HFFc6 (cell line): ENCODE data around the gene EVC. TPM values are rescaled to one million over a fixed set of nuclear protein-coding genes. Genes with fewer than 3 reads are reported as not detected.

Experiments used
- DNase-seq: peaks from one replicate; pipeline ENCODE4 v3.0.0-alpha.2; 2018
- H3K27ac Mint-ChIP-seq: 2 replicates; pipeline ENCODE4 v1.8.0; 2020; ENCODE audit warnings: mild to moderate bottlenecking, mixed read lengths
- H3K27me3 Mint-ChIP-seq: 2 replicates; pipeline ENCODE4 v1.8.0; 2021; ENCODE audit warnings: mild to moderate bottlenecking, moderate library complexity, mixed read lengths; ENCODE audit not compliant: insufficient read depth
- H3K36me3 Mint-ChIP-seq: 2 replicates; pipeline ENCODE4 v1.8.0; 2021; ENCODE audit warnings: low read depth, mixed read lengths
- H3K4me1 Mint-ChIP-seq: 2 replicates; pipeline ENCODE4 v1.8.0; 2020; ENCODE audit warnings: low read depth, mixed read lengths
- H3K4me3 Mint-ChIP-seq: 2 replicates; pipeline ENCODE4 v1.8.0; 2020; ENCODE audit warnings: mild to moderate bottlenecking, moderate library complexity, mixed read lengths
- H3K9me3 Mint-ChIP-seq: 2 replicates; pipeline ENCODE4 v1.8.0; 2020; ENCODE audit warnings: mild to moderate bottlenecking, mixed read lengths
- total RNA-seq, 6 experiments: library from RNA; stranded (reverse); fragmentation: NEBNext Ultra II Directional; extraction: Animal tissue kit (Norgen Biotek cat#: 25700); gene quantifications; 2 replicates in 1 of 6; 3 replicates in 5 of 6; pipeline ENCODE4 v1.2.3, GENCODE V29; 2021
- TF ChIP-seq, protein P1 (sequence below): fragments of 200-600 bp; sonication (generic); IDR thresholded peaks from 2 replicates; pipeline ENCODE4 v1.5.0; 2021; ENCODE audit warnings: antibody characterized with exemption, mild to moderate bottlenecking

The EVC gene
- total RNA-seq, 6 experiments from 2014 or later: 30.7 to 40.9 (median 33.7) TPM

- TF ChIP-seq, protein P1, sequence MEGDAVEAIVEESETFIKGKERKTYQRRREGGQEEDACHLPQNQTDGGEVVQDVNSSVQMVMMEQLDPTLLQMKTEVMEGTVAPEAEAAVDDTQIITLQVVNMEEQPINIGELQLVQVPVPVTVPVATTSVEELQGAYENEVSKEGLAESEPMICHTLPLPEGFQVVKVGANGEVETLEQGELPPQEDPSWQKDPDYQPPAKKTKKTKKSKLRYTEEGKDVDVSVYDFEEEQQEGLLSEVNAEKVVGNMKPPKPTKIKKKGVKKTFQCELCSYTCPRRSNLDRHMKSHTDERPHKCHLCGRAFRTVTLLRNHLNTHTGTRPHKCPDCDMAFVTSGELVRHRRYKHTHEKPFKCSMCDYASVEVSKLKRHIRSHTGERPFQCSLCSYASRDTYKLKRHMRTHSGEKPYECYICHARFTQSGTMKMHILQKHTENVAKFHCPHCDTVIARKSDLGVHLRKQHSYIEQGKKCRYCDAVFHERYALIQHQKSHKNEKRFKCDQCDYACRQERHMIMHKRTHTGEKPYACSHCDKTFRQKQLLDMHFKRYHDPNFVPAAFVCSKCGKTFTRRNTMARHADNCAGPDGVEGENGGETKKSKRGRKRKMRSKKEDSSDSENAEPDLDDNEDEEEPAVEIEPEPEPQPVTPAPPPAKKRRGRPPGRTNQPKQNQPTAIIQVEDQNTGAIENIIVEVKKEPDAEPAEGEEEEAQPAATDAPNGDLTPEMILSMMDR: peak; percentile 89
- peaks cover 13% of the 10 kb centered on the region for H3K36me3 Mint-ChIP-seq
- no peaks in the 10 kb centered on the region for H3K9me3 Mint-ChIP-seq
- peak; percentile 80 for DNase-seq
- H3K4me1 Mint-ChIP-seq: no peaks in the 10 kb centered on the region
- H3K4me3 Mint-ChIP-seq: no peak overlapping the region
- H3K27me3 Mint-ChIP-seq: peaks cover 3% of the 10 kb centered on the region
- H3K27ac Mint-ChIP-seq: peak overlapping the region; percentile 60
Observed at GRCh38 chr4:5812506-5813229, 101.7 kb downstream of the EVC start.

DNA sequence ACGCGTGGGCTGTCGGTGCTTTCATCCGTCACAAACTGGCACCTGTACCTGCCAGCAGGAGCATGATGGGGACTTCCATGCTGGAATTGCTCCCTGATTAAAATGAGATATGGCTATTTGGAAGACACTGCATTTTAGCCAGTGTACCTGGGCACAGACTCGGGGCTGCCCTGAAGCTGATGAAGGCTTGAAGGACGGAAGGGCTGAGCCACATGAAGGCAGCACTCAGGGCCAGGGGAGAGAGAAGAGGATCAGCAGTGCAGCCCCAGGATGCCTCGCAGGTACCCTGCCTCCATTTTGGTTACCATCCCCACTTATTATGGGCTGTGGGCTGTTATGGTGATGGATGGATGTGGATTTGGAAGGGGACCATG lies 102.9 kb downstream of the EVC start:
- TF ChIP-seq, protein P1: no peak
- Mint-ChIP-seq H3K27ac (no peak overlapping the region), H3K4me3 (no peak overlapping the region), H3K4me1 (no peaks in the 10 kb centered on the region), H3K36me3 (peaks cover 25% of the 10 kb centered on the region), H3K9me3 (no peaks in the 10 kb centered on the region), H3K27me3 (peaks cover 3% of the 10 kb centered on the region)
- DNase-seq: no peak

DNA sequence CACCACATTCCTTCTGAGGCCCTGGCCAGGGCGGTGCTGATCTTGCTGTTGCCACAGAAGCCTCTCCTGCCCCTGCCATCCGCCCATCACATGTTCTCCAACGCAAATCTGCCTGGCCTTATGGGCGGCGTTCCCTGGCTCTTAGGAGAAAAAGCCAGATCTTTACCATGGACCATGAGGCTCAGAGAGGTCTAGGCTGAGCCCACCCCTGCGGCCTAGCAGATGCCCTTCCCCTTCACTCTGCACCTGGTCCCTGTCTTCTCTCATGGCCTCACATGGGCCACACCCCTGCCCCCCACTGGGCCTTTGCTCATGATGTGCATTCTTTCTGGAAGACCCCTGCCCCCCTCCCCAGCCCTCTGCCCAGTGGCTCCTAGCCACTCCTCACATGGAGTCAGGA lies 103.4 kb downstream of the EVC start:
- Mint-ChIP-seq H3K27ac (no peak overlapping the region), H3K36me3 (peaks cover 30% of the 10 kb centered on the region), H3K4me3 (no peak overlapping the region), H3K27me3 (peaks cover 3% of the 10 kb centered on the region), H3K9me3 (no peaks in the 10 kb centered on the region), H3K4me1 (no peaks in the 10 kb centered on the region)
- TF ChIP-seq, protein P1: no peak
- DNase-seq: no peak

GRCh38 chr4:5815641-5816040 lies 104.6 kb downstream of the EVC start:
- H3K9me3 Mint-ChIP-seq: no peaks in the 10 kb centered on the region
- no peak overlapping the region for H3K4me3 Mint-ChIP-seq
- H3K27me3 Mint-ChIP-seq: peaks cover 3% of the 10 kb centered on the region
- H3K27ac Mint-ChIP-seq: no peak overlapping the region
- TF ChIP-seq, protein P1: no peak
- H3K36me3 Mint-ChIP-seq: peaks cover 38% of the 10 kb centered on the region
- no peaks in the 10 kb centered on the region for H3K4me1 Mint-ChIP-seq
- no peak for DNase-seq

GRCh38 chr4:5816101-5816500 lies 105.1 kb downstream of the EVC start:
- Mint-ChIP-seq H3K27me3 (peaks cover 3% of the 10 kb centered on the region), H3K9me3 (no peaks in the 10 kb centered on the region), H3K4me3 (no peak overlapping the region), H3K36me3 (peaks cover 38% of the 10 kb centered on the region), H3K4me1 (no peaks in the 10 kb centered on the region), H3K27ac (no peak overlapping the region)
- no peak for DNase-seq
- TF ChIP-seq, protein P1: no peak
